Activated CD4-positive, alpha-beta T cell treated with anti-CD3 and anti-CD28 coated beads, Interleukin-2, amount 10 ng/mL, durations not matched to agents 7 days and 5 days (primary cell): Measurements from ENCODE around the gene ANKRD11. TPM values are rescaled to one million over a fixed set of nuclear protein-coding genes. Genes with fewer than 3 reads are reported as not detected.

Source experiments
- CTCF ChIA-PET: fragments of 350-600 bp; sonication (Branson Sonifier 250); formaldehyde crosslinking; loops from one replicate; lab custom pipeline; 2021; ENCODE audit warnings: antibody characterized with exemption; lab: Charles Lee
- POLR2A ChIA-PET: fragments of 350-600 bp; sonication (Branson Sonifier 250); formaldehyde crosslinking; loops from one replicate; lab custom pipeline; 2021; ENCODE audit warnings: antibody characterized with exemption; lab: Charles Lee
- DNase-seq: peaks from one replicate; pipeline ENCODE4 v3.0.0-alpha.2; 2020
- H3K27ac Mint-ChIP-seq: one replicate; pipeline ENCODE4 v1.8.0; 2021; ENCODE audit warnings: mild to moderate bottlenecking, moderate library complexity, mixed read lengths
- H3K27me3 Mint-ChIP-seq: one replicate; pipeline ENCODE4 v1.8.0; 2021; ENCODE audit warnings: mixed read lengths
- H3K36me3 Mint-ChIP-seq: one replicate; pipeline ENCODE4 v1.8.0; 2021; ENCODE audit warnings: low read depth, mixed read lengths
- H3K4me1 Mint-ChIP-seq: one replicate; pipeline ENCODE4 v1.8.0; 2021; ENCODE audit warnings: mixed read lengths
- H3K4me3 Mint-ChIP-seq: one replicate; pipeline ENCODE4 v1.8.0; 2021; ENCODE audit warnings: mild to moderate bottlenecking, moderate library complexity, mixed read lengths
- H3K9me3 Mint-ChIP-seq: one replicate; pipeline ENCODE4 v1.8.0; 2021; ENCODE audit warnings: mixed read lengths
- total RNA-seq, 2 experiments: library from RNA; stranded (reverse); gene quantifications; one replicate each; pipeline ENCODE4 v1.2.3, GENCODE V29; 2021

ANKRD11 gene
- total RNA-seq, 2 experiments from 2014 or later, result 158 to 178 TPM

DNA sequence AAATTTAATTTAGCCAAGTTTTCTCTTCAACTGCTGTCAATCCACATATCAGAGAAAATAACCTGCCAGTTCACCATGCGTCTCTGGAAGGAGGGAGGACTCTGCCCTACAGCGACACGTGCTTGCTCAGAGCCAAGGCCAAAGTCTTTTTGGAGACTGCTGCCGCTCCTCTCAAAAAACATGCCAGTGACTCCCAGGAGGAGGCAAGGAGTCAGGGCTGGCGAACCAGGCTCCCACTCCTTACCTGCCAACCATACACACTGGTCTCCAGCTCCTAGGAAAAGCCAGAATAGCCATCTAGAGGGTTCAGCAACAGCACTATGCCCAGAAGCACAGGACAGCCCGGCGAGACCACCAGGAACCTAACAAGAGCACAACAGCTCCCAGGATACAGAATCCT is 73.0 kb downstream of the ANKRD11 start:
- peaks cover 63% of the 10 kb centered on the region for H3K4me1 Mint-ChIP-seq
- POLR2A ChIA-PET, result no interaction called here
- H3K27ac Mint-ChIP-seq, result no peak overlapping the region
- H3K27me3 Mint-ChIP-seq, result no peaks in the 10 kb centered on the region
- H3K4me3 Mint-ChIP-seq, result no peak overlapping the region
- H3K9me3 Mint-ChIP-seq, result no peaks in the 10 kb centered on the region
- CTCF ChIA-PET, result interaction anchor here (1.5 kb wide), 1 partner anchor 54 kb away, joined by 5 read pairs; no protein-coding TSS in a partner anchor
- no peak for DNase-seq
- peaks cover 29% of the 10 kb centered on the region for H3K36me3 Mint-ChIP-seq

DNA sequence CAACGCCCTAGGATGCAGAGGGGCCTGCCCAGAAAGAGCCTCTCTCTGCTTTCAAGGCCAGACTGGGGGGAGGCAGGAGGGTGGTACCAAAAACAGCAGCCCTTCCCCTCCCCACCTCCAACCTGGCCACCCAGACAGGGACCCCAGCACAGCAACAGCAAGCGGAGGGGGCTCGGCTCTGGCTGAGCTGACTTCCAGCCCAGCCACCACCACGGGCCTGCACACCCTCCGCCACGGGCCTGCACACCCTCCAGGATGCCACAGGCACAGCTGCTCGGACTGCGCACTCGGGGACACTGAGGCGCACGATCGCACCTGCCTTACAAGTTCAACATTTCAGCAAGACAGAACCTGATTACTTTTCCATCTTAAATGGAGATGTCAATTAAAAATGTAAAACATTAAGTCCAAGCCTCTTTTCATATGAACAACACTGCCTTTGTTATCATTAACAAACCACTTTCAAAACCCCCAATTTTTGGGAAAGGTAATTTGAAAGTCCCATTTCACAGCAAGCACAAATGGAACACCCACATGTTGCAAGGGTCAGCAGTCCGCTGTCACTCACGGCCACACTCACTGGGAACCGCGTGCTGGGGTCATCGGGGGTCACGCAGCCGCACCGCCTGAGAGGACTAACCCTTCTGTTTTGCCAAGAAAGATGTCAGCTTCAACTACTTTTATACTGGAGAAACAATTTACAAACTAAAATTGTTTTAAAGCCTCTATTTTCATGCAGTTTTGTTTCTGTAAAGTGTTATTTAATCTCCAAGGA is 76.4 kb downstream of the ANKRD11 start:
- peaks cover 26% of the 10 kb centered on the region for H3K36me3 Mint-ChIP-seq
- peaks cover 66% of the 10 kb centered on the region for H3K4me1 Mint-ChIP-seq
- no peaks in the 10 kb centered on the region for H3K27me3 Mint-ChIP-seq
- DNase-seq, result no peak
- no peak overlapping the region for H3K4me3 Mint-ChIP-seq
- H3K9me3 Mint-ChIP-seq, result no peaks in the 10 kb centered on the region
- ChIA-PET CTCF (interaction anchor here (0.9 to 2.0 kb wide), 2 partner anchors 8 to 44 kb away, joined by 3 to 4 read pairs; no protein-coding TSS in a partner anchor), POLR2A (no interaction called here)
- H3K27ac Mint-ChIP-seq, result no peak overlapping the region

DNA sequence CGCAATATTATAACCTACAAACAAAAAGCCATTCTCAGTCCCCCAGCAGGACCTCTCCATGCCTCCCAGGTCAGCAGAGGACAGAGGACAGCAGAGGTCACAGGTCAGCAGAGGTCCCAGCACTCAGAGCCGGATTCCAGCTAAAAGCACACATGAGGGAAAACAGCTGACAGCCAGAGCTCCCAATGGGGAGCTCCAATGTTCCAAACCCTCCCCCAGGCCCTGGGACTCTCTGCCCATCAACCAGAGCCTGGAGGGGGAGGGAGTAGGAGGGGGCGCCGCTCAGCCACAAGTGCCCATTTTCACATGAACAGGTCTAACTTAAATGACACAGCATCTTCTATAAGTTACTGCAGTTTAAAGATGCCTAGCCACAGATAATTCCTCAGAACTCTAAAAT is 77.5 kb downstream of the ANKRD11 start:
- no peak for DNase-seq
- Mint-ChIP-seq H3K27ac (peak overlapping the region; percentile 75), H3K36me3 (peaks cover 19% of the 10 kb centered on the region), H3K4me1 (peaks cover 75% of the 10 kb centered on the region), H3K4me3 (no peak overlapping the region), H3K27me3 (no peaks in the 10 kb centered on the region), H3K9me3 (no peaks in the 10 kb centered on the region)
- ChIA-PET CTCF (interaction anchor here (2.0 kb wide), 1 partner anchor 9 kb away, joined by 4 read pairs; no protein-coding TSS in a partner anchor), POLR2A (no interaction called here)

DNA sequence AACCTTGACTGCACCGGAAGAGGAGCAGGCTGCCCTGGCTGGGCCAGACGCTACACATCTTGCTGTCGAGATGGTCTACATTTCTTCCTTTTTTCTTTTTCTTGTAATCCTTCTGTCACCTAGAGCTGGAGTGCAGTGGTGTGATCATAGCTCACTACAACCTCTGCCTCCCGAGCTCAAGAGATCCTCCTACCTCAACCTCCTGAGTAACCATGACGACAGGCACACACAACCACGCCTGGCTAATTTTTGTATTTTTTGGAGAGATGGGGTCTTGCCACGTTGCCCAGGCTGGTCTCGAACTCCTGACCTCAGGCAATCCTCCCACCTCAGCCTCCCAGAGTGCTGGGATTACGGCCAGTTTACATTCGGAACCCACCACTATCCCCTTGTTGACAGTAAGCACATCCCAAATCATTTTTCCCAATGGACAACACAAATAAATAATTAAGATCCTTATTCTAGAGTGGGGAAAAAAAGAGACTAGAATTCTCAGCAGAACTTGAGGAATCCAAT is 79.0 kb downstream of the ANKRD11 start:
- POLR2A ChIA-PET, result no interaction called here
- Mint-ChIP-seq H3K4me1 (peaks cover 82% of the 10 kb centered on the region), H3K4me3 (peak overlapping the region; percentile 30), H3K9me3 (no peaks in the 10 kb centered on the region), H3K27ac (peak overlapping the region; percentile 76), H3K27me3 (no peaks in the 10 kb centered on the region), H3K36me3 (peaks cover 10% of the 10 kb centered on the region)
- CTCF ChIA-PET, result interaction anchor here (1.0 to 1.3 kb wide), 3 partner anchors 8 to 15 kb away, joined by 3 to 4 read pairs (median 4); no protein-coding TSS in a partner anchor
- DNase-seq, result no peak

DNA sequence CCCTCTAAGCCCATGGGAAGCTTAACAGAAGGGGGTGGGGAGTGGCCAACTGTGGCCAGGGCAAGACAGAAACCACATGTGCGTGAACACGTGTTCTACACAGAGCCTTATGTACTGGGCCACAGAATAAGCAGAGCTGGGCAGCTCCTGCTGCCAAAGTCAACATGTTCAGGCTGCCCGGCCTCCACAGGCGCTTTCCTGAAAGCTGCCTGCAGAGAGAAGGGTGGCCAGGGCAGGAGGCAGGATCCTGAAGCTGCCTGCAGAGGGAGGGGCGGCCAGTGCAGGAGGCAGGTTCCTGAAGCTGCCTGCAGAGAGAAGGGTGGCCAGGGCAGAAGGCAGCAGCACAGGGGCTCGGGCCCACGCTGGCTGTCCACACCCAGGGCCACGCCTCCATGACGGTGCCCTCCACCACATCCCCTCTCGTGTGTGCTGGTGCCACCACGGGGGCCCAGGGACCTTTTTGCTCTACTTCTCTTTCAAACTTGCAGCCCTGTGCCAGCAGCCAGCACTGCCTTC is 79.5 kb downstream of the ANKRD11 start:
- POLR2A ChIA-PET, result no interaction called here
- CTCF ChIA-PET, result interaction anchor here (0.6 to 1.3 kb wide), 4 partner anchors 9 to 469 kb away, joined by 3 to 4 read pairs (median 4); no protein-coding TSS in a partner anchor
- peak overlapping the region; percentile 79 for H3K27ac Mint-ChIP-seq
- DNase-seq, result peak; percentile 22
- H3K4me3 Mint-ChIP-seq, result peak overlapping the region; percentile 30
- H3K9me3 Mint-ChIP-seq, result no peaks in the 10 kb centered on the region
- no peaks in the 10 kb centered on the region for H3K27me3 Mint-ChIP-seq
- H3K4me1 Mint-ChIP-seq, result peaks cover 81% of the 10 kb centered on the region
- peaks cover 8% of the 10 kb centered on the region for H3K36me3 Mint-ChIP-seq

DNA sequence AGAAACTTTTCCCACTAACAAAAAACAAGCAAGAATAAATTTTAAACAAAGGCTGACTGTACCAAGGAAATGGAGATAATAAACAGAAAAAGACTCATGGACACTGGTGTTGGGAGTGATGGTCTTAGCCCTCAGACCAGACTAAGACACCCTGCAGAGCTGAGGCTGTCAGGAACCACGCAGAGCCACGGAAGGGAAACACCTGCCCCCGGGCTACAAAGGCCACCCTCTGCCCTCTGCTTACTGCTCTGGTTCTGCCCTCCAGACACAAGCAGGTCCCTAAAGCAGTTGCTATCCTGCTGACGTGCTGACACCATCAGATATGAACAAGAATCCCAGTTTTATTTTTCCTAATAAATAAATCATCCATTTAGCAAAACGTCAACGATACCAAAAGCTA is 80.0 kb downstream of the ANKRD11 start:
- no peak for DNase-seq
- H3K27ac Mint-ChIP-seq, result peak overlapping the region; percentile 79
- peaks cover 85% of the 10 kb centered on the region for H3K4me1 Mint-ChIP-seq
- peaks cover 7% of the 10 kb centered on the region for H3K36me3 Mint-ChIP-seq
- no peaks in the 10 kb centered on the region for H3K27me3 Mint-ChIP-seq
- no peaks in the 10 kb centered on the region for H3K9me3 Mint-ChIP-seq
- H3K4me3 Mint-ChIP-seq, result peak overlapping the region; percentile 22
- CTCF ChIA-PET, result interaction anchor here (0.6 to 1.0 kb wide), 2 partner anchors 40 to 468 kb away, joined by 3 read pairs; no protein-coding TSS in a partner anchor
- POLR2A ChIA-PET, result no interaction called here

DNA sequence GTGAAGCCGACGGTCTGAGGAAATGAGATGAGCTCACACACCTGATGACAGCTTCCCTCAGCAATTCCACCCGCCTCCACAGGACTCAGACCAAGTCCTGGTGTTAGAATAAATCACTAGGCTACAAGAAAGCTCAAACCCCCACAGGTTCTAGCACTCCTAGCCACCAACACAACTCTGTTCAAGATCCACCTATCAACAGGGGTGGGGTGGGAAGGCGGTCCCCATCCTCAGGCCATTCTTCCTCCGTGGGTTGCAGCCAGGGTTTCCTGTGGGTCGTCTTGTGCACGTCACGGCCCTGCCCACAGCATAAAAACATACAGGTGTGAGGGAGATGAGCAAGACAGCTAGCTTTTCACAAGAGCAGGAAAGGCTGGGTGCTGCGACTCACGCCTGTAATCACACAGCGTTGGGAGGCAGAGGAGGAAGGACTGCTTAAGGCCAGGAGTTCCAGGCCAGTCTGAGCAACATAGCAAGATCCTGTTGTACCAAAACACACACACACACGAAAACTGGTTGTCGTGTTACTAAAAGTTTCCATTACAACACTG is 81.1 kb downstream of the ANKRD11 start:
- Mint-ChIP-seq H3K36me3 (peaks cover 2% of the 10 kb centered on the region), H3K4me3 (peak overlapping the region; percentile 22), H3K27me3 (no peaks in the 10 kb centered on the region), H3K27ac (peak overlapping the region; percentile 89), H3K9me3 (no peaks in the 10 kb centered on the region), H3K4me1 (peaks cover 85% of the 10 kb centered on the region)
- CTCF ChIA-PET, result interaction anchor here (0.8 to 1.8 kb wide), 3 partner anchors 9 to 41 kb away, joined by 3 to 6 read pairs (median 5); no protein-coding TSS in a partner anchor
- POLR2A ChIA-PET, result no interaction called here
- DNase-seq, result peak; percentile 62

DNA sequence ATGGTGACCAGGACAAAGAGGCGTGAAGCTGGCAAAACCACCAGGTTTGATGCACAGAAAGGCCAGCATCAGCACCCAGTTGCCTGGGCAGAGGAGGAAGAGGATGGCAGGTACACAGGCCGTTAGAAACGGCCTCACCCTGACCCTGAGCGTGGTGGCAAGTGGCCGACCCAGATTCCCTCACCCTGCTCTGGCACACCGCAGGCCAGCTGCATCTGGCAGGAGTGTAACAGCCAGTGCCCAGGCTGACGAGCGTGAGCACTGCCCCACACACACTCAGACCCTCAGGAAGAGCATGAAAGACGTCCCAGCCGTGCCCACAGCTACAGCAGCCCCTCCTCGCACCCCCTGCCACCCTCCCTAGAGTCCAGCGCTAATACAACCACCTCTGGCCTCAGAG is 82.0 kb downstream of the ANKRD11 start:
- Mint-ChIP-seq H3K4me1 (peaks cover 87% of the 10 kb centered on the region), H3K27ac (peak overlapping the region; percentile 89), H3K36me3 (peaks cover 6% of the 10 kb centered on the region), H3K27me3 (no peaks in the 10 kb centered on the region), H3K4me3 (no peak overlapping the region), H3K9me3 (no peaks in the 10 kb centered on the region)
- CTCF ChIA-PET, result interaction anchor here (0.9 to 1.8 kb wide), 2 partner anchors 10 to 12 kb away, joined by 3 to 6 read pairs; no protein-coding TSS in a partner anchor
- no peak for DNase-seq
- POLR2A ChIA-PET, result no interaction called here

DNA sequence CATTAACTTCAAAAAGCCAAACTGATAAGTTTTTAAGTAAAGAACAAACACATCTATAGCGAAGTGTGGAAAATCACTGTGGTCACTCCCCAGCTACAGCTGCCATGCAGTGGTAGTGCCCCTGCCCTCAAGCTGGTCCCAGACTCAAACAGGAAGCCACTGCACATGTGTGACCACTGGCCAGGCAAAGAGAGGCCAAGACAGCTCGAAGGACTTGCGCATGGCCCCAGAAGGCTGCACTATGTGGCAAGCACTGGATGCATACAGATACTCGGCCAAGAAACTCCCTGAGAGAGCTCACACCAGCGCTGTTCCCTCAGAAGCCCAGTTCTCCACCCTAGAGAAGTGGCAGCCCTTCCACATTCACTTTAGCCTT is 82.4 kb downstream of the ANKRD11 start:
- POLR2A ChIA-PET, result no interaction called here
- Mint-ChIP-seq H3K4me1 (peaks cover 87% of the 10 kb centered on the region), H3K4me3 (peak overlapping the region; percentile 28), H3K9me3 (no peaks in the 10 kb centered on the region), H3K36me3 (peaks cover 7% of the 10 kb centered on the region), H3K27ac (peak overlapping the region; percentile 84), H3K27me3 (no peaks in the 10 kb centered on the region)
- CTCF ChIA-PET, result interaction anchor here (0.9 to 1.8 kb wide), 2 partner anchors 10 to 11 kb away, joined by 3 to 6 read pairs; no protein-coding TSS in a partner anchor
- DNase-seq, result no peak

DNA sequence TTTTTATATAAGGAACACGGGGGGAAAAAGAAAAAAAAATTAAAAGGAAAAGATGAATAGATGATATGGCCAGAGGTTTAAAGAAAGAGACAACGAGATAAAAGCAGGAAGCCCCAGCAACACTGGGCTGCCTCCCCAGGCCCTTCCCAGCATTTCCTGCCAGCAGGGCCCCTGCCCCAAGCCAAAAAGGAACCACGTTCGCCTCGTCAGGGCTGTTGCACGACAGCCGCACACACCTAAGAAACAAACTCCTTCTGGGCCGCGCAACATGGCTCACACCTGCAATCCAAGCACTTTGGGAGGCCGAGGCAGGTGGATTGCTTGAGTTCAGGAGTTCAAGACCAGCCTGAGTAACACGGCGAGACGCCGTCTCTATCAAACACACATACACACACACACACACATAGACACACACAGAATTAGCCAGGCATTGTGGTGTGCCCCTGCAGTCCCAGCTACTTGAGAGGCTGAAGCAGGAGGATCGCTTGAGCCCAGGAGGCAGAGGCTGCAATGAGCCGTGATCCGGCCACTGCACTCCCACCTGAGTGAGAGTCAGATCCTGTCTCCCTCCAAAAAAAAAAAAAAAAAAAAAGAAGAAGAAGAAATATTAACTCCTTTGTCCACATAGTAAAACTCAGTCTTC is 83.0 kb downstream of the ANKRD11 start:
- H3K27ac Mint-ChIP-seq, result peak overlapping the region; percentile 84
- CTCF ChIA-PET, result interaction anchor here (0.9 to 1.8 kb wide), 2 partner anchors 9 to 11 kb away, joined by 3 to 6 read pairs; no protein-coding TSS in a partner anchor
- peaks cover 7% of the 10 kb centered on the region for H3K36me3 Mint-ChIP-seq
- no peaks in the 10 kb centered on the region for H3K9me3 Mint-ChIP-seq
- no peaks in the 10 kb centered on the region for H3K27me3 Mint-ChIP-seq
- H3K4me3 Mint-ChIP-seq, result peak overlapping the region; percentile 28
- DNase-seq, result peak; percentile 61
- POLR2A ChIA-PET, result no interaction called here
- H3K4me1 Mint-ChIP-seq, result peaks cover 85% of the 10 kb centered on the region

DNA sequence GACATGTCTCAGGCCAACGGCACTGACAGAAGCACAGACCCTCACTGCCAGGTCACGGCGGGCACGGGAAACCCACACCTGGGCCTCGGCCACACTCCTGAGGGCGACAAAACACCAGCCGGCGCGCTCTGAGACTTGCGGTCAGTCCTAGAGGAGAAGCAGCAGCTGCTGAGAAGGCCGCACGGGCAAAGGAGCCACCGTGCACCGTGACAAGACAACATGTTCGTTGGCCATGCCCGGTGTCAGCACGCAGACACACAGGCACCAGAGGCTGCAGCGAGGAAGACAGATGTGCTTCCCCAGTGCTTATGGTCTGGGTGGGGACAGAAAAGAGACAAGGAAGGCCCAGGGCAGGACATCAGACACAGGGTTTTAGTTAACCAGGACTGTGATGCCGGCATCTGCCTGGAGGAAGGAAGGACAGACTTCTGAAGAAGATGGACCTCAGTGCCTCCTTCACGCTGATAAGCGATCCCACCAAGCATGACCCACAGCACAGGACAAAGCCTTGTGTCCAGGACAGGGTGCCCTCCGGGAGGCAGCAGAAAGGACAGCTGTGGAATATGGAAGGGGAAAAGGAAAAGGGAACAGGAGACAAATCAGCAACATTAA is 84.0 kb downstream of the ANKRD11 start:
- DNase-seq, result no peak
- Mint-ChIP-seq H3K27ac (peak overlapping the region; percentile 68), H3K9me3 (no peaks in the 10 kb centered on the region), H3K27me3 (no peaks in the 10 kb centered on the region), H3K4me1 (peaks cover 87% of the 10 kb centered on the region), H3K36me3 (peaks cover 7% of the 10 kb centered on the region), H3K4me3 (no peak overlapping the region)
- ChIA-PET CTCF (no interaction called here), POLR2A (no interaction called here)

DNA sequence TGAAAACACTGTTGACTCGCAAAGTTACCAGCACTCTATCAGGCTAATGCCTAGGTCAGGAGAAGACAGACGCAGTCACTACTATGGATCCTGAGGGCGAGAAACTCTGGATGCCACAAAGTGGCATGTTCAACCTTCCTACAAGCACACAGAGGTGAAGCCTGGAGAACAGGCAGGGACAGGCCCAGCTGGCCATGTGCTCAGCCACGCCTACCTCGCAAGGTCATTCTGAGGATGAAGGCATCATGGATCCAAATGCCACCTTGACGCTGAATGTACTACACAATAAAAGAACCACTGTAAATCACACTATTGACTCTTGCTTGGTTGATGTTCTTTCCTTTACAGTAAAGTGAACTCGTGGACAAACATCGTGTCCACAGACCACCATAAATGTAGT is 85.8 kb downstream of the ANKRD11 start:
- peaks cover 8% of the 10 kb centered on the region for H3K36me3 Mint-ChIP-seq
- H3K9me3 Mint-ChIP-seq, result no peaks in the 10 kb centered on the region
- no peak for DNase-seq
- POLR2A ChIA-PET, result no interaction called here
- no peaks in the 10 kb centered on the region for H3K27me3 Mint-ChIP-seq
- H3K4me1 Mint-ChIP-seq, result peaks cover 75% of the 10 kb centered on the region
- peak overlapping the region; percentile 61 for H3K27ac Mint-ChIP-seq
- CTCF ChIA-PET, result no interaction called here
- no peak overlapping the region for H3K4me3 Mint-ChIP-seq
